ENCODE results near the gene MYO3B.
"Not testable (repeated sequence)": the region's sequence is repeated elsewhere in the genome, so short reads cannot be mapped to it uniquely, and the experiment has no call there.

MYO3B gene

GRCh38 chr2:170335351-170335750 is 157.4 kb downstream of the MYO3B start:
- DNase-seq (ENCODE audit: low read depth in 2 of 2, low spot score in 1 of 2): no peak

GRCh38 chr2:170336408-170336807 is 158.5 kb downstream of the MYO3B start:
- DNase-seq (ENCODE audit: low read depth in 2 of 2, low spot score in 1 of 2): no peak

DNA sequence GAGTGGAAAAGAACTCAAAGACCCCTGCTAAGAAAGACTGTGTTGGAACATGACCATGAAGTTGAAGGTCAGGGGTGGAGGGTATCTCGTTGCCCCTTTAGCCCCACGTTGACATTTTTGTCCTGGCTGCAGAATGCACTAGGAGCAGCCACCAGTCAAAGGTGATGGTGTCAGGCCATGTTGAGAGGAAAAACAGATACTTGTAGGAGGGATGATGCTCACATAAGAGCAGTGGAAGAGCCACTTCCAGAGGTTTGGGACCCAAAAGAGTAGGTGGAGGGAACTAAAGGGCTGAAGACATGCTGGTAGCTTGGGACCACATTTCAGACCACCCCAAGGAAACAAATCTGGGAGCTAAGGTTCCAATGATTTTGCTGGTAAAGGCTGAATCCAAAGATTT is 159.0 kb downstream of the MYO3B start:
- DNase-seq (ENCODE audit: low read depth in 2 of 2, low spot score in 1 of 2): no peak

DNA sequence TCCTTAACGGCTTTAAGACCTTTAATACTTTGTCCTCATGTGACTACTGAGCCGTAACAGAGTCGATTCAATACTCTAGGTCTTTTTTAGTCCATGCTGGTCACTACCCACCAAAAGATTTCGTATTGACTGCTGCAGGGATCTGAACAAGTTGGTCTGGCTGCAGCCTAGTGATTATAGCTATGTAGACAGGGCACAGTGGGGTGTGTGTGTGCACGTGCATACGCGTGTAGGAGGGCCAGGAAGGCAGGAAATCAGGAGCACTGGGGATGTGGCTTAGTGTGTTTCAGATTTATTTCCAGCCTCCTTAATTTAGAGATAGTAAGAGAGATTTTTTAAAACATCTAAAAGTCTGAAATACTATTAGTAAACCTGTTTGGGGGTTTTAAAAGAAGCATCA is 161.4 kb downstream of the MYO3B start:
- DNase-seq (ENCODE audit: low read depth in 2 of 2, low spot score in 1 of 2): no peak

GRCh38 chr2:170339750-170340692 is 162.1 kb downstream of the MYO3B start:
- no peak for DNase-seq (ENCODE audit: low read depth in 2 of 2, low spot score in 1 of 2)

GRCh38 chr2:170340693-170341068 is 162.7 kb downstream of the MYO3B start:
- DNase-seq (ENCODE audit: low read depth in 2 of 2, low spot score in 1 of 2): no peak

DNA sequence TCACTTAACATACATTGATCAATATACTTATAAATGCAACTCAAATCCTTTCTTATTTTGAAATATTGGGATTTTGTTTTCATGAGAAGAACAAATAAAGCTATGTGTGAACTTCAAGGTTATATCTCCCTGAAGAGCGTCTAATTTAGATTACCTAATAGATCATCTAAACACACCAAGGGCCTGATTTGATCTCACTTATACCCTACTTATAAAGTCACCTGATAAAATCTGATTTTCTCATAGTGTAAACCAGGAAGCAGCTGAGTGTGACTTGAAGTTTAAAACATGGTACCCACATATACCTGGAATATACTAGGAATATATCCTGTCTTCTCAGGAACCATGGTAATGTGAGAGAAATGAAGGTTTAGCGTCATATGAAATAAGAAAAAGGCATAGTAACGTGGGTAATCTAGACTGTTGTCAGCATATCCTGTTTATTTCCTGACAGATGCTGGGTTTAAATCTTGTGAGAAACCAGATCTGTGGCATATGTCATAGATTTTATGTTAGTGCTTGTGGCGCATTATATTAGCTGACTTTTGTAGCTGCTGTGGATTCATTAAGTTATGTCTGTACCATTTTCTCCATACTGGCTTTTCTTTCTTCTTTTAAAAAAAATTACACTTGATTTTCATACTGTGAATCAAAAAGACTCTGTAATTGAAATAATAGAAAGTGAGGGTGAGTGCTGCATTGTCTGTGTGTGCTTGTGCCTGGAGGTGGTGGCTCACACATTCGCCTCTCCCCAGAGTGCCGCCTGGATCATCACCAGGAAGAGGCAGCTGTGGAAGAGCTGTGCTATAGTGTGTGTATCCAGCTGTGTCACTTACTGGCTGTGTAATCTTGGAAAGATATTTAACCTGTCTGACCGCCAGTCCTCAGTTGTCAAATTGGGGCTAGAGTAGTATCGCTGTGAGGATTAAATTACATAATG is 164.0 kb downstream of the MYO3B start:
- no peak for DNase-seq (ENCODE audit: low read depth in 2 of 2, low spot score in 1 of 2)

- DNase-seq (ENCODE audit: low read depth in 2 of 2, low spot score in 1 of 2): no peak
Observed at GRCh38 chr2:170344663-170345346, 166.9 kb downstream of the MYO3B start.

DNA sequence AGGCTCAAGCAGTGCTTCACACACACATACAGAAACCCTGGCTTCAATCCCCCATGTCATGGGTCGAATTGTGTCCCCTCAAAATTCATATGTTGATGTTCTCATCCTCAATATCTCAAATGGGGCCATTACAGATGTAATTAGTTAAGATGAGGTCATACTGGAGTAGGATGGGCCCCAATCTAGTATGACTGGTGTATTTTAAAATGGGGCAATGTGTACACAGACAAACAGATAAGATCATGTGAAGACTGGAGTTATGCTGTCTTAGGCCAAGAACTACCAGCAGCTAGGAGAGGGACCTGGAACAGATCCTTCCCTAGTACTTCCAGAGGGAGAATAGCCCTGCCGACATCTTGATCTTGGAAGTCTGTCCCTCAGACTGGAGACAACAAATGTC is 167.7 kb downstream of the MYO3B start:
- no peak for DNase-seq (ENCODE audit: low read depth in 2 of 2, low spot score in 1 of 2)

DNA sequence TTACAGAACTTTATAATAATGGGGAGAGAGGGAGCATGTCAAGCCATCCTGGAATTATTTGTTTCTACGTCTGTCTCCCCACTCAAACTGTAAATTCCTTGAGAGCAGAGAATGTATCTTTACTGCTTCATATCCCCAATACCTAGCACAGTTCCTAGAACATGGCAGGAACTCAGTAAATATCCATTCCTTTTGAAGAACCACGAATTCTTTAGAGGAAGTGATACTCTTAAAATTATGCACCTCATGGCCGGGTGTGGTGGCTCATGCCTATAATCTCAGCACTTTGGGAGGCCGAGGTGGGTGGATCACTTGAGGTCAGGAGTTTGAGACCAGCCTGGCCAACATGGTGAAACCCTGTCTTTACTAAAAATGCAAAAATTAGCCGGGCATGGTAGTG is 171.3 kb downstream of the MYO3B start:
- DNase-seq (ENCODE audit: low read depth in 2 of 2, low spot score in 1 of 2): not testable (repeated sequence)

DNA sequence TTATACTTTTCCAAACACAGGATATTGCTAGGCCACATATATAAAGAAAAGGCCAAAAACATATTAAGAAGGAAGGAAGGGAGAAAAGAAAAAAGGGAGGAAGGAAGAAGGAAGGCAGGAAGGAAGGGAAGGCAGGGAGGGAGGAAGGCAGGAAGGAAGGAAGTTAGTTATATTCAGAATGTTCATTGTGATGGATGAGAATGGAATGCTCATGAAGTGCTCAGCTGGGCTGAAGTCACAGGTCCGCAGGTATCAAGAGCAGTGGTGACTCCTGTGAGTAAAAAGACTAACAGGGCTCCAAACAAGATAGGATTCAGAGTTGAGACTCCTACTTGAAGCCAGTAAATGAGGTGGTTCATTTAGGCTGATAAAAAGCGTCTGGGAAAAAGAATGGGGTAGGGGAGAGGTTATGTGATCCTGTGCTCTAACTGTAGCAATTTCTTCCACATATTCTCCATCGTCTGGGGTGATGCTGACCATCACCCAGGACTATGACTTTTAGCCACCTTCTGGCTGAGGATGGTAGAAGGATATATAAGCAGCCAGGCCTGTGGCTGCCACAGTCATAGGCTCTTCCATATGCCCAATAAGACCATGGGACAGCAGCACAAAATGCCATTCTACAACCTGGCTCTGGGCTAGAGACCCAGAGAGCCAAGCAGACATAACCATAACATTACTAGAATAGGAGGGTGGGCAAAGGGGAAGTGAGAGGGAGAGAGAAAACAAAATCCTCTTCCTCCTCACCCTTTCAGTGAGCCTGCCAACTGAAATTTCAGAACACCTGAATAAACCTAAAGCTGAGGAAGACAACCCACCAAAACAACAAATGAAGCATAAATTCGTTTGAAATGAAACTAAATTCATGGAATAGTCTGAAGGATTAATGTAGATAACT is 173.2 kb downstream of the MYO3B start:
- no peak for DNase-seq (ENCODE audit: low read depth in 2 of 2, low spot score in 1 of 2)

GRCh38 chr2:170353723-170354122 is 175.8 kb downstream of the MYO3B start:
- no peak for DNase-seq (ENCODE audit: low read depth in 2 of 2, low spot score in 1 of 2)

GRCh38 chr2:170354388-170354787 is 176.4 kb downstream of the MYO3B start:
- no peak for DNase-seq (ENCODE audit: low read depth in 2 of 2, low spot score in 1 of 2)

GRCh38 chr2:170354855-170355780 is 177.2 kb downstream of the MYO3B start:
- DNase-seq (ENCODE audit: low read depth in 2 of 2, low spot score in 1 of 2): no peak

DNA sequence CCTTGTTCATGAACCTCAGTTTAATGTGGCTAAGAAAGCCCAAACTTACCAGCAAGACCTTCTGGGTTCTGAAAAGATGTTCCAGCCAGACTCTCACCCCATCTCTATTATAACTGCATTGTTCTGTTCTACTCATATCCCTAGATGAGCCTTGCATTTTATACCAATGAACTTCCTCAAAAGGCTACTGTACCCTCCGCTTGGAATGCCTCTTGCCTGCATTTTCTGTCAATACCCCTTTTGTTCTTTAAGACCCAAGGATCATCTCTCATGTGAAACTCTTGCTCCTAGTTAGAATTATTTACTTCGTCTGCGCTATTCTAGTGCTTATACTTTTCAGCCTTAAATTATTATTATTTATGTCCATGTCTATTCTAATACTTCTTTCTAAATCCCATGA is 181.5 kb downstream of the MYO3B start:
- no peak for DNase-seq (ENCODE audit: low read depth in 2 of 2, low spot score in 1 of 2)

DNA sequence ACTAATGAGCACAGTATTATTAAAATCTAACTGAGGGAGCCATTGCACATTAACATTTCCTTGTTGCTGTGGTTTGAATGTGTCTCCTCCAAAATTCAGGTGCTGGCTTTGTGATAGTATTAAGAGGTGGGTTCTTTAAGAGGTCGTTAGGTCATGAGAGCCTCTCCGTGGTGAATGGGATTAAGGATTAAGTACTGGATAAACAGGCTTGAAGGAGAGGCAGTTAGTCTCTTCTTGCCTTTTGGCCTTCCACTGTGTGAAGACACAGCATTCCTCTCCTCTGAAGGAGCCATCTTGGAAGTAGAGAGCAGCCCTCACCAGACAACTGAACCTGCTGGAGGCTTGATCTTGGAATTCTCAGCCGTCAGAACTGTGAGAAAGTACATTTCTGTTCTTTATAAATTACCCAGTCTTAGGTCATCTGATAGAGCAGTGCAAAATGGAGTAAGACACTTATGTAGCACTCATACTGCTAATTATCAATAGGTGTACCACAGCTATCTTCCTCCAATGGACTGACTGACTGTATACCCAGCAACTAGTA is 182.7 kb downstream of the MYO3B start:
- no peak for DNase-seq (ENCODE audit: low read depth in 2 of 2, low spot score in 1 of 2)

DNA sequence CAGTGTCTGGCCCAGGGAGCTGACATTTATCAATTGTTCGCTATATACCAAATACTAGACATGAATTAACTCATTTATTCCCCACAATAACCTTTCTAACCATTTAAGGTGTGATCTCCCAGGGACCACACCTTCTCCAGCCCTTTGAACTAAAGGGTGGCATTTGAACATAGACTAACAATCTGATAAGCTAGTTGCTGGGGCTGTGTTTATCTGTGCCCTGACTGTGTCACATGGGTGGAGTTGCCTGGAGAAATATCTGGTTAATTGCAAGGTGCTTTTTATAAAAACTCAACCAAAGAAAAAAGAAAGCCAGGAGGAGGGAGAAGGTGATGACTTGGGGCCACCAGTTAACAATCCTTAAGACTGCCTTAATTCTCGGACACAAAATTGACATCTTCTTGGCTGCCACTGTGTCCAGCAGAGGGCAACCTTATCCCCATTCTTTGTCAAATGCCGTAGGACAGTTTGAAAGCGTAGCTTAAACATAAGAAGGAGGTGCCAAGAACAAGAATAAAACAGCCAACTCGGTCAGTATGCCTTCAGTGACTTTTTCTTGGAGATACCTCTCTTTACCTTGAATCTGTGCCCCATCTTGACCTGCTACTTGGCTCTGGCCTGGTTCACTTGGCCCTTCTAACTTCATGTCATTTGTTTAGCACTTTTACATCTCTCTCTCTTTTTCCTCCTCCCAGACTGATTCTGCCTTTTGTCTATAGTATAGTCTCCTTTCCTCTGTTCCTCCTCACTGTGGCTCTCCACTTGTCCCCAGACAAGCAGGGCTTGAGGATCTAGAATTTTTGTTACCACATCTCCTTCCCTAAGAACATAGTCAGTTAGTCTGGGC is 183.4 kb downstream of the MYO3B start:
- DNase-seq (ENCODE audit: low read depth in 2 of 2, low spot score in 1 of 2): peak; percentile 6 to 10

DNA sequence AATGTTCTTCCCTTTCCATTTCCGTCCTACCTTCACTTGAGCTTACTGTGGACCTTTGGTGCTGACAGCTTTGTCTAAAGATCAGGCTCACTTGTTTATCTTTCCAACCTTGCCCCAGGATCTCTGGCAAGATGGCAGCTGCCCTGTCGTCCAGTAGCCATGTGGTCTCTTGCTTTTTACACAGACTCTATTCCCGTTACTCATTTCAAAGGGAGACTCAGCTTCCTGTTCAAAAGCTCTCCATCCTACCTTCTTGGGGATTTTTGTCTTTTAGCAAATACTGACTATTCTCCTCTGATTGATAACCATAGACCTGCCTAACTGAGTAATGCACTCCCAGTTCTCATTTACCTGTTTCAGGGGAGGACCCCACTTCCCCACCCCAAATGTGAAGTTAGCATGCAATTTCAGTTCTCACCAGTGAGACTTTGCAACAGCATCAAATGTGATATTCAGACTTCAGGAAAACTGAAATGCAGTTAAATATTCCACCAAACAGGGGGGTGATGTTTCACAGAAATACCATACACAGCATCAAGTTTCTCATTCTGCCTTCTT is 184.4 kb downstream of the MYO3B start:
- DNase-seq (ENCODE audit: low read depth in 2 of 2, low spot score in 1 of 2): no peak

Measured in stimulated activated CD8-positive, alpha-beta memory T cell treated with anti-CD3 and anti-CD28 coated beads, Interleukin-4, amount 100 ng/mL, for 4 hours (primary cell).